Activated B cell treated with CpG ODN at 0.5 μM for 24 hours (primary cell): ENCODE measurements around the gene GRAP. TPM values are rescaled to one million over a fixed set of nuclear protein-coding genes. Genes with fewer than 3 reads are reported as not detected.
"Not testable (repeated sequence)": the region's sequence is repeated elsewhere in the genome, so short reads cannot be mapped to it uniquely, and the experiment has no call there.

Source experiments
- ATAC-seq: fragments of 200-7000 bp; cut with Tn5 transposase; one replicate; pipeline ENCODE4 v1.10.0; 2021; ENCODE audit warnings: low read depth, mild to moderate bottlenecking, moderate library complexity
- CTCF ChIA-PET: fragments of 350-600 bp; sonication (Branson Sonifier 250); formaldehyde crosslinking; loops from one replicate; lab custom pipeline; 2021; ENCODE audit warnings: antibody characterized with exemption; lab: Charles Lee
- POLR2A ChIA-PET: fragments of 350-600 bp; sonication (Branson Sonifier 250); formaldehyde crosslinking; loops from one replicate; lab custom pipeline; 2021; ENCODE audit warnings: antibody characterized with exemption; lab: Charles Lee
- DNase-seq: peaks from one replicate; pipeline ENCODE4 v3.0.0; 2022
- H3K27ac Mint-ChIP-seq: one replicate; pipeline ENCODE4 v1.8.0; 2020; ENCODE audit warnings: mixed read lengths
- H3K27me3 Mint-ChIP-seq: one replicate; pipeline ENCODE4 v1.8.0; 2021; ENCODE audit warnings: mixed read lengths
- H3K36me3 Mint-ChIP-seq: one replicate; pipeline ENCODE4 v1.8.0; 2021; ENCODE audit warnings: low read depth, mixed read lengths
- H3K4me1 Mint-ChIP-seq: one replicate; pipeline ENCODE4 v1.8.0; 2021; ENCODE audit warnings: mixed read lengths
- H3K4me3 Mint-ChIP-seq: one replicate; pipeline ENCODE4 v1.8.0; 2020; ENCODE audit warnings: mild to moderate bottlenecking, mixed read lengths
- H3K9me3 Mint-ChIP-seq: one replicate; pipeline ENCODE4 v1.8.0; 2020; ENCODE audit warnings: mixed read lengths
- intact Hi-C: fragments of 100-400 bp; cut with micrococcal nuclease; formaldehyde crosslinking; loops from one replicate; pipeline ENCODE4 v1.15.1; 2024
- total RNA-seq: library from RNA; stranded (reverse); gene quantifications from 2 replicates; pipeline ENCODE4 v1.2.3, GENCODE V29; 2022

GRAP gene
- total RNA-seq, 1 donor from 2014 or later: 39.2 TPM

GRCh38 chr17:19038007-19038406 is 8.8 kb downstream of the GRAP start:
- H3K36me3 Mint-ChIP-seq, POLR2A ChIA-PET, H3K4me1 Mint-ChIP-seq, DNase-seq, H3K4me3 Mint-ChIP-seq, H3K9me3 Mint-ChIP-seq, CTCF ChIA-PET, H3K27me3 Mint-ChIP-seq, H3K27ac Mint-ChIP-seq, intact Hi-C loops: not testable (repeated sequence)
- ATAC-seq: peak; percentile 7

GRCh38 chr17:19037547-19037946 is 9.2 kb downstream of the GRAP start:
- DNase-seq, H3K9me3 Mint-ChIP-seq, H3K27me3 Mint-ChIP-seq, POLR2A ChIA-PET, H3K36me3 Mint-ChIP-seq, H3K27ac Mint-ChIP-seq, intact Hi-C loops, ATAC-seq, CTCF ChIA-PET, H3K4me3 Mint-ChIP-seq, H3K4me1 Mint-ChIP-seq: not testable (repeated sequence)

DNA sequence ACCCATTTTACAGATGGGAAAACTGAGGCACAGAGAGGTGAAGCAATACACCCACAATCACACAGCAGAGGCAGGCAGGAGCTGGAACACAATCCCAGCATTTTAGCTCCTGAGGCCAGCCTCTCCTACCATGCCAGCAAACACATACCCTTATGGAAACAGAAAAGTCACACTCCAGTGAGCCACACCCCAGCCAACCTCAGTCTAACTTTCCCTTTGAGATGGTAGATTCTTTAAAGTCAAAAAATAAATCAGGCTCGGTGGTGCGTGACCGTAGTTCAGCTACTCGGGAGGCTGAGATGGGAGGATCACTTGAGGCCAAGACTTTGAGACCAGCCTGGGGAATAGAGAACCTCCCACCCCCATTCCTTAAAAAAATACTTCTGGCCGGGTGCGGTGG is 10.6 kb downstream of the GRAP start:
- POLR2A ChIA-PET, H3K36me3 Mint-ChIP-seq, CTCF ChIA-PET, DNase-seq, H3K4me3 Mint-ChIP-seq, H3K9me3 Mint-ChIP-seq, H3K27me3 Mint-ChIP-seq, H3K27ac Mint-ChIP-seq, H3K4me1 Mint-ChIP-seq, intact Hi-C loops: not testable (repeated sequence)
- ATAC-seq: peak; percentile 38

DNA sequence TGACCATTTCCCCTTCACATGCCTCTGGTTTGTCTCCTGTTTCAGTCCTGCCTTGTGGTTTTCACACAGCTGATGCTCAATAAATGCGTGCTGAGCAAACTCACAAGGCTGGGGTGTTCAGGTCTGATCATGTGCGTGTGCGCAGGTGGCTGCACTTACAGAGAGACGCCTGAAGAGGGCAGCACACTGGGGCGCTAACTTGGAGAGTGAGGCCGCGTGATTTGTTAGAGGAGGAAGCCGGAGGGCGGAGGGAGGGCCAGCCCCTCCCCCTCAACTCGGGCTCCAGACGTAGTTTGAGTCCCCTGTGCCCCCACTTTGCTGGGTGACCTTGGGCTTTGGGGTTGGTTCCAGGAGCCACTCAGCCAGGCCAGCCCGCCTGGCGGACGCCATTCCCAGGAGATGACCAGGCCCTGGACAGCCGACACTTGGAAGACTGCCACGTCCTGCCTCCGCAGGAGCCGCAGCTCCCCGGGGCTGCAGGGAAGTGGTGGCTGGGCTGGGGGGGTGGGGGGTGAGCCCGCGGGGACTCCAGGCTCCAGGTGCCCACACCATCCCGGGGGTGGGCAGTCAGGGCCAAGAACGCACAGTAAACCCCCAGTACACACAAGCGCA is 14.3 kb downstream of the GRAP start:
- DNase-seq, H3K36me3 Mint-ChIP-seq, H3K27ac Mint-ChIP-seq, CTCF ChIA-PET, intact Hi-C loops, H3K27me3 Mint-ChIP-seq, H3K9me3 Mint-ChIP-seq, POLR2A ChIA-PET, H3K4me3 Mint-ChIP-seq, H3K4me1 Mint-ChIP-seq: not testable (repeated sequence)
- ATAC-seq: peak; percentile 78

DNA sequence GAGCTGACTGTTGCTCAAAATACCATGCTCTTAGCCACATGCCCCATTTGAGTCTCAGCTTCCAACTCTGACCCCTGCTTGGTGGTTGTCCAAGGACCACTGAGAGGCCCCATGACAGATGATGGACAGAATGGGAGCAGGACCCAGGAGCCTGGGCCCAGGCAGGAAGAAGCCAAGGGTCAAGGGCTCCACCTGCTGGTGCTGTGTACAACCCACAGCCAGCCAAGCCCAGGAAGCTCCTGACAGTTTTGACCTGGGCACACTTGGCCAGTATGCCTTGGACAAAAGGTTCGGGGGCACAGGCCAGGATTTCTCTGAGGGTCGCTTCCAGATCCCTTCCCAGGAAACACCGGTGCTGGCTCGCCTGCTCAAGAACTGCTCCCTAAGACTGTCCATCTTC is 15.0 kb downstream of the GRAP start:
- H3K36me3 Mint-ChIP-seq, H3K27ac Mint-ChIP-seq, POLR2A ChIA-PET, H3K27me3 Mint-ChIP-seq, intact Hi-C loops, H3K9me3 Mint-ChIP-seq, CTCF ChIA-PET, H3K4me1 Mint-ChIP-seq, H3K4me3 Mint-ChIP-seq: not testable (repeated sequence)
- ATAC-seq: peak; percentile 44
- DNase-seq: peak; percentile 55

DNA sequence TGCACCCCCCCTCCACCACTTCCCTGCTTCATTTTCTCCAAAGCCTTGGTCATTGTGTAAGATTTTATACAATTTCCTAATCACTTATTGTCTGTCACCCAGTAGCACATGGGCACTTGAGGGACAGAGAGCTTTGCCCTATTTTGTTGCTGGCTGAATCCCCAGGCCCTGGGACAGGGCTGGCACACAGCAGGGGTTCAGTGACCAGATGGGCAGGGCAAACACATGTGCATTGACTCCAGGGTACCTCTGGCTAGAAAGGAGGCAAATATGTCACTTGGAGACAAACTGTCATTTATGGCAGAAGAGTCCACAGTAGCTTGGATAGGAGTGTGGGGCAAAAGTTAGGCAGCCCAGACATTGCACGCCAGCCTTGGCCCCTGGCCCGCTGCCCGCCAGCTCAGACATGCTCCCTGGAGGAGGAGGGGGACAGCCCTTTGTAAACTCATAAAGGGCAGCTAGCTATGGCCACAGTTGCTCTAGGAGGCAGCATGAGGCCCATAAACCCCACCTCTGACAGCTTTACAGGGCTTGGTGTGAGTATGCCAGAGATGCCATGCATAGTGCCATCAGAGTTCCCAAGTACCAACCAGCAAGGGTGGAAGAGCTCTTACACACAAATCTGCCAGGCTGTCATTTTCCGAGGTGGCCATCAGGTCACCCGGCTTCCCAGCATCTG is 15.8 kb downstream of the GRAP start:
- CTCF ChIA-PET, H3K27me3 Mint-ChIP-seq, intact Hi-C loops, H3K36me3 Mint-ChIP-seq, POLR2A ChIA-PET, H3K4me1 Mint-ChIP-seq, ATAC-seq, H3K9me3 Mint-ChIP-seq, H3K27ac Mint-ChIP-seq, H3K4me3 Mint-ChIP-seq, DNase-seq: not testable (repeated sequence)

DNA sequence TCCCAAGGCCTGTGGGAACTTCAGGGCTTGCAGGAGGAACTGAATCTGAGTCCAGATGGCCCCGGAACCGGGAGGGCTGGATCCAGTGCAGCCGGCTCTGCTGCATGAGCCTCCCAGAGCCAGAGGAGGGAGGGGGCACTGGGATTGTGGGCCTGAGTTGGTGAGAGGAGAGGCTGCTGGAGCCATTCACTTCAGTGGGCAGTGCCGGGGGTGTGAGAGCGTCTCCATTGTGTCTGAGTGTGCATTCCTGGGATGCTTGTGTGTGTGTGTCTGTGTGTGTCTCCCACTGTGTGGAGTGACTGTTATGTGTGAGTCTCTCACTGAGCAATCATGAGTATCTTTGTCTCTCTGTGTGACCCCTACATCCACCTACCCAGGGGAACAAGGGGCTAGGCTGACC is 17.0 kb downstream of the GRAP start:
- not testable (repeated sequence) for H3K4me3 Mint-ChIP-seq, DNase-seq

GRCh38 chr17:19028671-19029070 is 18.1 kb downstream of the GRAP start:
- H3K4me3 Mint-ChIP-seq, POLR2A ChIA-PET, intact Hi-C loops, DNase-seq, ATAC-seq, H3K9me3 Mint-ChIP-seq, H3K27me3 Mint-ChIP-seq, CTCF ChIA-PET, H3K27ac Mint-ChIP-seq, H3K4me1 Mint-ChIP-seq: not testable (repeated sequence)
- H3K36me3 Mint-ChIP-seq: peaks cover 12% of the 10 kb centered on the region

More for the DNA sequence above, 17.0 kb downstream of the GRAP start:
- intact Hi-C loops, H3K27me3 Mint-ChIP-seq, POLR2A ChIA-PET, H3K4me1 Mint-ChIP-seq, CTCF ChIA-PET, H3K36me3 Mint-ChIP-seq, H3K9me3 Mint-ChIP-seq, ATAC-seq, H3K27ac Mint-ChIP-seq: not testable (repeated sequence)
